ENCODE results near the gene CFAP97D2. TPM values are rescaled to one million over a fixed set of nuclear protein-coding genes. Genes with fewer than 3 reads are reported as not detected.

Gene CFAP97D2
- polyA plus RNA-seq, 1 donor (not counting 4 experiments of a cell fraction or from before 2014, with no cell fraction given) = not detected

- FAIRE-seq (no peak), DNase-seq (ENCODE audit: low read depth, low spot score) (no peak)
- Histone ChIP-seq H3K79me2 (ENCODE audit: control insufficient read depth, insufficient read depth, low read length) (no peaks in the 10 kb centered on the region), H3K9ac (ENCODE audit: control insufficient read depth, extremely low read depth, insufficient read depth, low read length) (no peak overlapping the region), H3K27me3 (ENCODE audit: control insufficient read depth, extremely low read depth, insufficient read depth, low read length) (no peaks in the 10 kb centered on the region), H3K36me3 (ENCODE audit: control insufficient read depth in 2 of 2, extremely low read depth in 1 of 2, insufficient read depth in 2 of 2, low read length in 2 of 2) (peaks cover 27 to 41% of the 10 kb centered on the region in 2 experiments), H3K4me2 (ENCODE audit: control insufficient read depth, extremely low read depth, insufficient read depth, low read depth, low read length) (no peak overlapping the region), H3K27ac (ENCODE audit: control insufficient read depth, insufficient read depth, low read length) (no peak overlapping the region), H3K9me3 (ENCODE audit: control insufficient read depth, low read depth, low read length) (no peaks in the 10 kb centered on the region), H3K4me1 (ENCODE audit: control insufficient read depth, extremely low read depth, insufficient read depth, low read length) (no peaks in the 10 kb centered on the region), H2AFZ (ENCODE audit: control insufficient read depth, low read length) (no peak overlapping the region), H3K9me1 (ENCODE audit: control insufficient read depth, extremely low read depth, insufficient read depth, low read length) (no peaks in the 10 kb centered on the region), H3K4me3 (ENCODE audit: control insufficient read depth in 2 of 3, extremely low read depth in 1 of 3, insufficient read depth in 2 of 3, low read depth in 1 of 3, low read length in 3 of 3) (no peak overlapping the region), H4K20me1 (ENCODE audit: control insufficient read depth, extremely low read depth, insufficient read depth, low read length) (no peaks in the 10 kb centered on the region)
- no peak for TF ChIP-seq EZH2 (IDR thresholded peaks at IDR 0.05; ENCODE audit: low read length)
- TF ChIP-seq CTCF (optimal IDR thresholded peaks at IDR 0.05 in 1 of 3, IDR thresholded peaks at IDR 0.05 in 1 of 3, conservative IDR thresholded peaks at IDR 0.05 in 1 of 3; ENCODE audit: extremely low read depth in 1 of 3, insufficient read depth in 2 of 3, low read length in 3 of 3) = no peak
- dilution Hi-C loops (cut with MboI; ENCODE audit: extremely low pct_ligation_motif_present, low sequenced_read_pairs) = no loop called here
These were observed 77.5 kb downstream of the CFAP97D2 start for GRCh38 chr13:114256547-114256946.

GRCh38 chr13:114257014-114257413 lies 78.0 kb downstream of the CFAP97D2 start:
- FAIRE-seq = no peak
- peaks cover 27 to 40% of the 10 kb centered on the region in 2 experiments for H3K36me3 ChIP-seq (ENCODE audit: control insufficient read depth in 2 of 2, extremely low read depth in 1 of 2, insufficient read depth in 2 of 2, low read length in 2 of 2)
- no peaks in the 10 kb centered on the region for H4K20me1 ChIP-seq (ENCODE audit: control insufficient read depth, extremely low read depth, insufficient read depth, low read length)
- H3K9me3 ChIP-seq (ENCODE audit: control insufficient read depth, low read depth, low read length) = no peaks in the 10 kb centered on the region
- H3K4me1 ChIP-seq (ENCODE audit: control insufficient read depth, extremely low read depth, insufficient read depth, low read length) = no peaks in the 10 kb centered on the region
- H3K27ac ChIP-seq (ENCODE audit: control insufficient read depth, insufficient read depth, low read length) = no peak overlapping the region
- H3K27me3 ChIP-seq (ENCODE audit: control insufficient read depth, extremely low read depth, insufficient read depth, low read length) = no peaks in the 10 kb centered on the region
- dilution Hi-C loops (cut with MboI; ENCODE audit: extremely low pct_ligation_motif_present, low sequenced_read_pairs) = no loop called here
- DNase-seq (ENCODE audit: low read depth, low spot score) = no peak
- no peak overlapping the region for H3K9ac ChIP-seq (ENCODE audit: control insufficient read depth, extremely low read depth, insufficient read depth, low read length)
- no peak overlapping the region for H3K4me3 ChIP-seq (ENCODE audit: control insufficient read depth in 2 of 3, extremely low read depth in 1 of 3, insufficient read depth in 2 of 3, low read depth in 1 of 3, low read length in 3 of 3)
- no peak overlapping the region for H3K4me2 ChIP-seq (ENCODE audit: control insufficient read depth, extremely low read depth, insufficient read depth, low read depth, low read length)
- no peak overlapping the region for H2AFZ ChIP-seq (ENCODE audit: control insufficient read depth, low read length)
- no peaks in the 10 kb centered on the region for H3K79me2 ChIP-seq (ENCODE audit: control insufficient read depth, insufficient read depth, low read length)
- no peak for TF ChIP-seq CTCF (optimal IDR thresholded peaks at IDR 0.05 in 1 of 3, IDR thresholded peaks at IDR 0.05 in 1 of 3, conservative IDR thresholded peaks at IDR 0.05 in 1 of 3; ENCODE audit: extremely low read depth in 1 of 3, insufficient read depth in 2 of 3, low read length in 3 of 3)
- TF ChIP-seq EZH2 (IDR thresholded peaks at IDR 0.05; ENCODE audit: low read length) = no peak
- H3K9me1 ChIP-seq (ENCODE audit: control insufficient read depth, extremely low read depth, insufficient read depth, low read length) = no peaks in the 10 kb centered on the region

Measured in keratinocyte (primary cell).